CD4-positive, alpha-beta T cell treated with Interleukin-2 at 100 ng/mL for 4 hours (primary cell): ENCODE data around the gene INSYN1.

Source experiments
- DNase-seq: peaks from one replicate; pipeline ENCODE4 v3.0.0-alpha.2; 2020; ENCODE audit warnings: low spot score

The INSYN1 gene

DNA sequence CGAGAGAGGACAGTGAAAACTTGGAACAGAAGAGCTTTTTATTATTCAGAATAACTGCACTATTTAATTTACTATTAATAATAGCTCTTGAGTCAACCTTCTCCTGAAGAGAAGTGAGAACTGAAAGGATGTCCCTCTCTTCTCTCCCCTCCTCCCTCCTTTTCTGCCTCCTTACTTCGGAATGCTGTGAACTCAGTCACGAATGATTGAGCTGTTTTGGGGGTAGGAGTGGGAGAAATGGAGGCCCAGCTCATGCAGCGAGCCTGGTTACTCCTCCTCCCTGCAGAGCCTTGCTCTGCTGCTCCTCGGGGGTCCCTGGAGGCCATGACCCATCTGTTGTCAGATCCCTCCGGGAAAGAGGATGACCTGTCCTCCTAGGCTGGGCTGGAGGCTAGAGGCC, 20.3 kb upstream of the INSYN1 start:
- no peak for DNase-seq

DNA sequence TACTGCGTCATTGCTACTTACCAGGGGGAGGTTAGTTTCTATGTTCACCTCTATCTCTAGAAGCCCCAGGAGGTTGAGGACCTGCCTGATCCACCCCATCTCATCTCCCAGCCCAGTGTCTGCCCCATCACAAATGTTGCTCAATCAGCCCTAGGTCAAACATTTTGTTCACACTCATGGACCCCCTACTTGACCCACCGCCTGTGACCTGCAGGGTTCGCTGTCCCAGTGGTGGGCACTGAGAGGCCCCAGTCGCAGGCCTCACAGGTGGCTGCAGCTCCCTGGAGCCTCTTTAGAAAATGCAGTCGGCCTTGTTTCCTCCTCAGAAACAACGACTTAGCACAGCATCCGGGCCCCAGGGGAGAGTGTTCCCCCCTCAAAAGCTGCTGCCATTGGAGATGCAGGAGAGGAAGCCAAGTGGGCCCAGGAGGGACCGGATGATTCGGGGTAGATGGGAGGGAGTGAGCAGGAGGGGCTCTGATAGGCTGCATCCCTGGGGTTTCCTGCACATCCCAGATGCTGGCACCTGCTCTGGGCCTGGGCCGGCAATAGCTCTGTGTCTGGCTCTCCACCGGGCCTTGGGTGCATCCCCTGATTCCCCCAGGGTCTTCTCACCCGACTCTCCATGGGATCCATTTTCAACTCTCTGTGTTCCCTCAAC, 18.4 kb upstream of the INSYN1 start:
- DNase-seq = no peak

DNA sequence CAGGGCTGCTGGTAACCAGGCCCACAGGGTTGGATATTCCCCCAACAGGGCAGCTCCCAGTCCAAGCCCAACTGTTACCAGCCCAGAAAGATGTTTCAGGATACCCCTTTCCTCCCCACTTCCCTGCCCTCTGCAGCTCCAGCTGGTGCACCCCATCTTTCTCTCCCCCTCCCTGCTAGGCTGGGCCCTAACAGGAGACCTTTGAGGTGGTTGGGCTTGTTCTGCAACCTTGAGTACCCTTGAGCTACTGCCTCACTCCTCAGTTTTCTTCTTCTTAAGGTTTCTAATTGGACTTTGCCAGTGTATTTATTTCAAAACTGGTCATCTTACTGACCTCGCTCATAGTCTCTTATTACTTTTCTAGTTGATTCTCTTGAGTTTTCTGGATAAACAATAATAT, 16.9 kb upstream of the INSYN1 start:
- DNase-seq = no peak

DNA sequence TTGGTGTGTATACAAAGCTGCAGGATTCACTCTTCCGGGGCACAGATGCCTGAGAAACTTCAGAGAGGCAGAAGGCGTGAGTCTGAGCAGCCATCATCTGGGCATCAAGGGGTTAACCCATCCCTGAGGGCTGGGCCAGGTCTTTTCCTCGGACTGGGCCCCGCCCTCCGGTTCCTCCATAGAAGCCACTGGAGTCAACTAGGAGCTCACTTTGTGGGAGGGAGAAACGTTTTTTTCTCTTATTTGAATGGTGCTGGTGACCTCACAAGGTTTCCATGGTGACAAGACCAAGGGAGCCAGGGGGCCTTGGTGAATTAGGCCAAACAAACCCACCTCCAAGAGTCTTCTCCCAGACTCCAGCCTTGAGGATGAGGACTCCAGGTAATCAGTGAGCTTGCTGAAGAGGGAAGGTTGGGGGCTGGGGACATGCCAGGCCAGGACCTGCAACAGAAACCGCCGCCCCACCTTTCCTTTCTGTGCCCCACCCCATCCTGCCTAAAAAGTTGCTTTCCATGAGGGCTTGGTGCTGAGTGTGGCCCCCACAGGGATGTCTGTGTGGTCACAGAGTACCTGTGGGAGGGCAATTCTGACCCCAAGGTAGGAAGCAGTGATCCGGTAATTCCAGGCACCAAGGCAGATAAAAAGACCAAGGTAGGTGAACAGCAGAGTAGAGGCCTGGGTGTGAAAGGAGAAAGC, 14.8 kb upstream of the INSYN1 start:
- no peak for DNase-seq

GRCh38 chr15:73766598-73766997, 13.4 kb upstream of the INSYN1 start:
- DNase-seq = no peak

- DNase-seq = no peak
Observed at GRCh38 chr15:73765778-73766177, 12.6 kb upstream of the INSYN1 start.

DNA sequence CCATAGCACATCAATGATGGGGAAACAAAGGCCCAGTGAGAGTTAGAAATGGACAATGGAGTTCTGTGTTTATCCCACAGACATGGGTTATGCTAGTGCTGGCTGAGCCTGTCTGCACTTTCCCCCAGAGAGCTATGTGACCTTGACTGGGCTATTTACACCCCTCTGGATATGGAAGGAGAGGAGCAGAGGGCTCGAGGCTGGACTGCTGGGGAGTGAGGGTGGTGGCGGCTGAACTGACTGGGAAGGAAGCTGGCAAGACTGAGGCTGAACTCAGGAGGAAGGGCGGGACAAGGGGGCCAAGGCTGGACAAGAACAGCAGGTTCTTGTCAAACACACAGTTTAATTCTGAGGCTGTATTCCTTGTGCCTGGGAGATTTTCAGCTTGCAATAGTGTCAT, 10.8 kb upstream of the INSYN1 start:
- no peak for DNase-seq

DNA sequence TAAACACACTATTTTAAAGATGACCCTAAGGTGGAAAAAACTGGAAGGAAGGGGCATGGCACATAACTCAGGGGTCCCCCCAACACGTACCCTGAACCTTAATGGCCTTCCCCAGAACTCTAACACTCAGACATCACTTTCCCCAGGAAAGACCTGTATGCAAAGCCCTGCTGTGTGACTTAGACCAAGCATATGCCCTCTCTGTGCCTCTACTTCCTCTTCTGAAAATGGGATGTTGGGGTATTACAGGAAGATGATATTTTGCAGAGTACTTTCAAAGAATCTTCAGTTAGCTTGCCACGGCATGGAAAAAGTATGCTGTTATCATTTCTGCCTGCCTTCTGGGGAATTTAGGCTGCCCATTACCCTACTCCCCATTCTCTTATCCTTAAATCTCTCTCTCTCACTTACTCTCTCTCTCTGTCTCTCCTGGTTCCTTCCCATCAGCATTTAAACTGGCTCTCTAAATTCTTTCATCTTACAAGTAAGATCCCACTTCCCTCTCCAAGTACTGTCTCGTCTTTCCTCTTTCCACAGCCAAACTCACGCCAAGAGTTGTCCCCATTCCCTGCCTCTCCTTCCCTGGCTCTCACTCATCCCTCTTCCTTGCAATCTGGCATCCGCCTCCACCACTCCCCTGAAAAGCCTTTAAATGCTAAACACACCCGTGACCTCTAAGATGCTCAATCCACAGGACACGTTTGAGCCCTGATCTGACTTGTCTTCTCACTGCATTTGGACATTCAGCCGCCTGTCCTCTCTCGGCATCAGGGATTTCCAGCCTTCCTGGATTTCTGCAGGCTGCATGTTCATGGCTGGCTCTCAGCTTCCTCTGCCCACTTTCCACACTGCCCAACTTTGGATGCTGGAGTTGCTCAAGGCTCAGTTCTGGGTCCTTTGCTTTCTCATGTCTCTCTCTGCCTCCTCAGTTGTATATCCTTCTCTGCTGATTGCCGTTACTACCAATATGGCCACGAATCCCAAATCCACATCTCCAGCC, 7.5 kb upstream of the INSYN1 start:
- DNase-seq = no peak

DNA sequence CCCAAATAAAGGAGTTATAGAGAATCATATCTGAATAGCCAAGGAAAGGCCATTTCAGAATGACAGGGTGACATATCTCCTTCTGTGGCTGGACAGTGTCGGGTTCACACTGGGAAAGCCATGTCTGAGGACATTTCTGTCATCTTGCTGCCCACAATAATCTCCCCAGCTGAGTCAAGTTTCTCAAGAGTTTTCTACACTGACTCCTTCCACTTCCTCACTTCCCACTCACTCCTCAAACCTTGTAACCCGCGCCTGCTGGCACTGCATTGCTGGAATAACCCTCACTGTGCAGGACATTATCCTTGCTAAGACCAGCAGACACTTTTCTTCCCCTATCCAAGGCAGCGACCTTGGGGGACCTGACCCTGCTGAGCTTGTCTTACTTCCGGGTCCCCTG, 5.3 kb upstream of the INSYN1 start:
- no peak for DNase-seq

- no peak for DNase-seq
Observed at GRCh38 chr15:73757571-73757970, 4.4 kb upstream of the INSYN1 start.

GRCh38 chr15:73756947-73757513, 3.9 kb upstream of the INSYN1 start:
- DNase-seq = no peak

DNA sequence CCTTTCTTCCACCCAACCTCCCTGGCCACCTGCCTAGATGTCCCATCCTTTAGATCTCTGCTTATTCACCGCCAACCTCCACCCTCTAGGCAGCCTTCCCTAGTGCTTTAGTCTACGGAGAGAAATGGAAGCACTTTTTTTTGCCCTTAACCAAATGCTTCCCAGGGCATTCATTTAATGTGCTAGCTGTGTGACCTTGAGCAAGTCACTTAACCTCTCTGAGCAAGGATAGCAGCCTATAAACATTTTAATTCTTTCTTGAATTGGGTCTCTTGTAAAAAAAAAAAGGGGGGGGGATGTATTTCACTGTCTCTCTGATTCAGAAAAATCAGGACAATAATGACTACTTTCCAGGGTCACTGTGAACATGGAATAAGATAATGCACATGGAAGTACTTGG, 3.2 kb upstream of the INSYN1 start:
- no peak for DNase-seq

DNA sequence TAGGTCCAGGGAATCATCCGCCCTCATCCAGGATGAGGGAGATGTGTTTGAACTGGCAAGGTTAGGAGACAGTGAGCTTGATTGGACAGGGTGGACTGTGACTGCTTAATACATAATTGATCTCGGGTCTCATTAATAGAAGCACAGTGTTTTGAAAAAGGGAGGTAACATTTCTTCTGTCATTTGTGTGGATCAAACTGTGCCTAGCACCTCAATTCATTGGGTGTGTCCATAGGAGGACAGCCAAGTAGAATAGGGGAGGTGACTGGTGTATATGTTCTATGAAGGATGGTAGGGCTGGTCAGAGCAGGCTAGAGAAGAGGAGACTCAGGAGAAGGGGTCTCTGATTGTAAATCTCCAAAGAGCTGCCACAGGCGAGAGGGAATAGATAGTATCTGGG, 2.8 kb upstream of the INSYN1 start:
- DNase-seq = no peak

DNA sequence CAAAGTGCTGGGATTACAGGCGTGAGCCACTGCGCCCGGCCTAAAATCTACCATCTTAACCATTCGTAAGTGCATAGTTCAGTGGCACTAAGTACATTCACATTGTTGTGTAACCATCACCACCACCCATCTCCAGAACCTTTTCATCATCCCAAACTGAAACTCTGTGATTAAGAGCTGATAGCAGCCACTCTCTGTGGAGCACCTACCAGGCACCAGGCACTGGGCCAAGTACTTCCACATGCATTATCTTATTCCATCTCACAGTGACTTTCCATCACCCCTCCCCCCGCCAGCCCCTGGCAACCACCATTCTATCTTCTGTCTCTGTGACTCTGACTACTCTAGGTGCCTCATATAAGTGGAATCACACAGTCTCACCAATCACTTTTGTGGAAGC, 2.3 kb upstream of the INSYN1 start:
- DNase-seq = no peak

DNA sequence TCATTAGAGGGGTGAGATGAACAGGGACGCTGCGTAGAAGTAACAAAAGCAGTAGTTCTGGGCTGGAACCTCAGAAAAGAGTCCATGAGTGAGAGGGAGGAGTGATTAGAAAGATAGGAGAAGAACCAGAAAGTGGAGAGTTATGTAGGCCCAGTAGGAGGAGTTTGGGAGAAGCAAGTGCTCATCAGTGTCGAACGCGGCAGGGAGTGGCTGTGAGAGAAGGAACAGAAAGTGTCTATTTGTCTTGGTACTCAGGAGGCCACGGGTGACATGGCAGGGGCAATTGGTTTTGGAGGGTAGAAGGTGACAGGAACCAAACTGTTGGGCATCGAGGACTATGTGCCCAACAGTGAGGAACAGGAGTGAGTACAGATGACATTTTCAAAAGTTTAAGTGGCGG, 1.3 kb upstream of the INSYN1 start:
- no peak for DNase-seq

DNA sequence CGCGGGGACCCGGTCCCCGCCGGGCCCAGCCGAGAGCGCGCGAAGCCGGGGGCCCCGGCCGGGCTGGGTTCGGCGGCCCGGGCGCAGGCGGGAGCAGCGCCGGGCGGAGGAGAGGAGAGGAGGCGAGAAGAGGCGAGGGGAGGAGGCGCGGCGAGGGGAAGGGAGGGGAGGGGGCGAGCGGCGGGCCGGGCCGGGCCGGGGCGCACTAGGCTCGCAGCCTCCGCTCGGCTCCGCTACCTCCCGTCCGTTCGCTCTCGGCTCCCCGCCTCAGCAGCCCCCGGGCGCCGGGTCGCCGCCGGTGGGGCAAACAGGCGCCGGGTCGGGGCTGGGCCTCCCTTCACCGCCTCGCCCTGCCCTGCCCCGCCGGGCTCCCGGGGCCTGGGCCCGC, 351 bp downstream of the INSYN1 start:
- DNase-seq = no peak

- DNase-seq = no peak
Observed at GRCh38 chr15:73751899-73752805, 999 bp downstream of the INSYN1 start.

DNA sequence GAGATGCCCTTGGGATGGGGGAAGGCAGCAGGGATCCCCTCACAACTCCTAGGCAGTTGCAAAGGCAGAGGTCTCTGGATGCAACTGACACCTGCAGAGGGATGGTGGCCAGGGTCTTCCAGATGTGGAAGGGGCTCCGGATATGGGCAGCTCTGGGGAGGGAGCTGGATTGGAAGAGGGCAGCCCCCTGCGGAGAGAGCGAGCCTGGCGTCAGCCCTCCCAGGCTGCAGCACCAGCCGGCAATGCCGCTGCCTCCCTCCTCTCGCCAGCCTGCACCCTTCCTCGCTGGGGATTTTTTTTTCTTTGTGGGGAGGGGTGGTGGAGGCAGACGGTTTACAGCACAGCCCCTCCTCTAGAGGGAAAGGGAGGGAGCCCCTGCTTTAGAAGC, 1.6 kb downstream of the INSYN1 start:
- DNase-seq = no peak

GRCh38 chr15:73750951-73751350, 2.2 kb downstream of the INSYN1 start:
- DNase-seq = no peak

DNA sequence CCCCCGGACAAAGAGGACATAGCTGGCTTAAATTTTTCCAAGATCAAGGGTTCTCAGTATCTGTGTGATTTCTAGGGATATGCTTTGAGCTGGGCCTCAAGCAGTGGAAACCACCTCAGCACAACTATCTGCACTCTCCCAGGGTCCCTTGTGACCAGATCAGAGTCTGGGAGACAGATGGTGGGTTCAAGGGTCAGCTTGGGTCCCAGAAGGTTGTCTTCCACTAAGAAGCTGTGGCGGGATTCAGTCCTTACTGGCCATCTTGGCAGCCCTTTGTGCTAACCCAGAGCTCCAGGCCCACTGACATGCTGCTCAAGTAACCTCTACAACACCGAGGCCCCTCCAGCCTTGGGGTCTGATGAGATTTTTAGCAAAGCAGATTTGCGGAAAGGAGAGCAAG, 2.7 kb downstream of the INSYN1 start:
- DNase-seq = no peak

DNA sequence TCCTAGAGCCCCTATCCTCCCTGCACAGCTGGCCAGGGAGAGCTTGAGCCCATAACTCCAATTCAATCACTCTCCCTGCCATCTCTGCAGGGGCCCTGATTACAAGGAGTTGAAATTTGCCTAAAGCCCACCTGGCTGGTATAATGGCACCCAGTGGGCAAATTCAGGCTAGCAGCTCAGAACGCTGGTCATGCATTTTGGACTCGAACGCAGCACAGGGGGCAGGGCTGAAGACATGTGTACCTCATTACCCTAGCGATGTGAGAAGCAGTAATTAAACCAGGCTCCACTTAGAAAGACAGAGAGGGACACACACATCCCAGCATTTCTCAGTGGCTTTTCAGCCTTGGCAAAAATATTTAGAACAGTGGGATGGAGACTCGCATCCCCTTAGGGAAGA, 3.2 kb downstream of the INSYN1 start:
- no peak for DNase-seq

- no peak for DNase-seq
Observed at GRCh38 chr15:73749533-73749932, 3.6 kb downstream of the INSYN1 start.
